PC-3 (cell line): ENCODE results near the gene SLFNL1. TPM values are rescaled to one million over a fixed set of nuclear protein-coding genes. Genes with fewer than 3 reads are reported as not detected.

ENCODE experiments used
- ATAC-seq: fragments of 200-7000 bp; cut with Tn5 transposase; 2 replicates; pipeline ENCODE4 v1.9.1; 2020; ENCODE audit warnings: mild to moderate bottlenecking, moderate library complexity
- BruUV-seq: library from RNA; stranded (reverse); fragments of 400-500 nt; replicated peaks from 2 replicates; lab custom pipeline; 2021; lab: Mats Ljungman, UMichigan
- CTCF ChIA-PET: fragments of 300-600 bp; sonication (Branson Sonifier 250); formaldehyde crosslinking; loops from one replicate; lab custom pipeline; 2022; ENCODE audit warnings: antibody characterized with exemption; lab: Charles Lee
- POLR2A ChIA-PET: fragments of 300-600 bp; sonication (Branson Sonifier 250); formaldehyde crosslinking; loops from one replicate; lab custom pipeline; 2022; ENCODE audit warnings: antibody characterized with exemption; ENCODE audit not compliant: unreplicated experiment; lab: Charles Lee
- DNase-seq: peaks from one replicate; pipeline ENCODE4 v3.0.0-alpha.2; 2015
- H2AFZ ChIP-seq: fragments of 300-600 bp; sonication (generic); 2 replicates; pipeline ENCODE4 v1.6.0; 2016; ENCODE audit warnings: antibody characterized with exemption, low read length
- H3F3A ChIP-seq: fragments of 300-600 bp; sonication (generic); one replicate; pipeline ENCODE4 v1.6.0; 2017; ENCODE audit warnings: antibody characterized with exemption, low read length, control low read depth, mild to moderate bottlenecking; ENCODE audit not compliant: unreplicated experiment
- H3K27ac ChIP-seq: fragments of 300-600 bp; sonication (generic); 2 replicates; pipeline ENCODE4 v1.5.1; 2016; ENCODE audit warnings: mild to moderate bottlenecking, low read length
- H3K27me3 ChIP-seq: fragments of 300-600 bp; sonication (generic); 2 replicates; pipeline ENCODE4 v1.6.1; 2016; ENCODE audit warnings: low read length, mixed read lengths
- H3K36me3 ChIP-seq: fragments of 300-600 bp; sonication (generic); 2 replicates; pipeline ENCODE4 v1.6.1; 2016; ENCODE audit warnings: low read depth, mixed run types, low read length, mixed read lengths
- H3K4me1 ChIP-seq: fragments of 300-600 bp; sonication (generic); 2 replicates; pipeline ENCODE4 v1.5.1; 2016; ENCODE audit warnings: low read length; ENCODE audit not compliant: insufficient read depth
- H3K4me2 ChIP-seq: fragments of 300-600 bp; sonication (generic); 2 replicates; pipeline ENCODE4 v1.6.0; 2016; ENCODE audit warnings: low read length
- H3K4me3 ChIP-seq: fragments of 300-600 bp; sonication (generic); 2 replicates; pipeline ENCODE4 v1.5.1; 2016; ENCODE audit warnings: mild to moderate bottlenecking, low read length, mixed read lengths
- H3K79me2 ChIP-seq: fragments of 300-600 bp; sonication (generic); 2 replicates; pipeline ENCODE4 v1.6.1; 2017; ENCODE audit warnings: low read length, mixed read lengths
- H3K9ac ChIP-seq: fragments of 300-600 bp; sonication (generic); 2 replicates; pipeline ENCODE4 v1.6.0; 2016; ENCODE audit warnings: mild to moderate bottlenecking, low read length
- H3K9me2 ChIP-seq: fragments of 300-600 bp; sonication (generic); replicated peaks from 2 replicates; pipeline ENCODE4 v1.6.1; 2016; ENCODE audit warnings: mixed run types, low read length, mixed read lengths
- H3K9me3 ChIP-seq: fragments of 300-600 bp; sonication (generic); 2 replicates; pipeline ENCODE4 v1.6.1; 2016; ENCODE audit warnings: low read length, mixed read lengths
- H4K20me1 ChIP-seq: fragments of 300-600 bp; sonication (generic); 2 replicates; pipeline ENCODE4 v1.6.1; 2016; ENCODE audit warnings: low read length, mixed read lengths
- EZH2 ChIP-seq: fragments of 300-600 bp; sonication (generic); IDR thresholded peaks from one replicate; pipeline ENCODE4 v1.6.1; 2017; ENCODE audit warnings: antibody characterized with exemption, mild to moderate bottlenecking, low read length; ENCODE audit not compliant: unreplicated experiment
- EZH2phosphoT487 ChIP-seq: fragments of 300-600 bp; sonication (generic); IDR thresholded peaks from 2 replicates; pipeline ENCODE4 v1.6.1; 2018; ENCODE audit warnings: mild to moderate bottlenecking, antibody characterized with exemption, low read length, borderline replicate concordance
- intact Hi-C: fragments of 100-400 bp; cut with micrococcal nuclease; formaldehyde crosslinking; loops from 2 replicates; pipeline ENCODE4 v1.9.0; 2023
- total RNA-seq: library from RNA; depleted of rRNA; stranded (reverse); fragments of >200 nt; gene quantifications from 2 replicates; pipeline ENCODE4 v1.2.3, GENCODE V29; 2014
- TF ChIP-seq, protein P1 (sequence below): fragments of 300-600 bp; sonication (generic); conservative IDR thresholded peaks from 2 replicates; pipeline ENCODE4 v1.5.1; 2017; ENCODE audit warnings: antibody characterized with exemption, low read depth, mild to moderate bottlenecking, low read length

The SLFNL1 gene
- total RNA-seq, 1 experiment from 2014 or later: 0.22 TPM

DNA sequence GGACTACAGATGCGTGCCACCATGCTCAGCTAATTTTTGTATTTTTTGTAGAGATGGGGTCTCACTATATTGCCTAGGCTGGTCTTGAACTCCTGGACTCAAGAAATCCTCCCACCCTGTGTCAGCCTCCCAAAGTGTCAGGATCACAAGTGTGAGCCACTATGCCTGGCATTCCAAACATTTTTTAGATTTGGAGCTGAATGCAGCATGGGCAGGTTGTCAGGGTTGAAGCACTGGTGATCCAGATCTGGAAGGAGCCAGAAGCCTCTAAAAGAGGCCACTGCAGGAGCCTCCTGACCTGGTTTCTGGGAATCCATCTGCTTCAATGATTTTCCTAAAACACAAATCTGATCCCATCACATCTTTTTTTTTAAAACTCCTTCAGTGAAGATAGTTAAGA is 43.8 kb downstream of the SLFNL1 start:
- Histone ChIP-seq H3K4me2 (no peak overlapping the region), H3K9ac (no peak overlapping the region), H3K4me1 (peaks cover 19% of the 10 kb centered on the region), H3K4me3 (no peak overlapping the region), H3K79me2 (peaks cover 28% of the 10 kb centered on the region), H4K20me1 (peaks cover 18% of the 10 kb centered on the region), H3K27me3 (no peaks in the 10 kb centered on the region), H3F3A (no peaks in the 10 kb centered on the region), H3K27ac (no peak overlapping the region), H2AFZ (no peak overlapping the region), H3K9me3 (no peaks in the 10 kb centered on the region), H3K36me3 (peaks cover 5% of the 10 kb centered on the region; the same call in 1 of the 2 replicates), H3K9me2 (no peaks in the 10 kb centered on the region)
- TF ChIP-seq EZH2: no peak
- TF ChIP-seq, protein P1, sequence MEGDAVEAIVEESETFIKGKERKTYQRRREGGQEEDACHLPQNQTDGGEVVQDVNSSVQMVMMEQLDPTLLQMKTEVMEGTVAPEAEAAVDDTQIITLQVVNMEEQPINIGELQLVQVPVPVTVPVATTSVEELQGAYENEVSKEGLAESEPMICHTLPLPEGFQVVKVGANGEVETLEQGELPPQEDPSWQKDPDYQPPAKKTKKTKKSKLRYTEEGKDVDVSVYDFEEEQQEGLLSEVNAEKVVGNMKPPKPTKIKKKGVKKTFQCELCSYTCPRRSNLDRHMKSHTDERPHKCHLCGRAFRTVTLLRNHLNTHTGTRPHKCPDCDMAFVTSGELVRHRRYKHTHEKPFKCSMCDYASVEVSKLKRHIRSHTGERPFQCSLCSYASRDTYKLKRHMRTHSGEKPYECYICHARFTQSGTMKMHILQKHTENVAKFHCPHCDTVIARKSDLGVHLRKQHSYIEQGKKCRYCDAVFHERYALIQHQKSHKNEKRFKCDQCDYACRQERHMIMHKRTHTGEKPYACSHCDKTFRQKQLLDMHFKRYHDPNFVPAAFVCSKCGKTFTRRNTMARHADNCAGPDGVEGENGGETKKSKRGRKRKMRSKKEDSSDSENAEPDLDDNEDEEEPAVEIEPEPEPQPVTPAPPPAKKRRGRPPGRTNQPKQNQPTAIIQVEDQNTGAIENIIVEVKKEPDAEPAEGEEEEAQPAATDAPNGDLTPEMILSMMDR: no peak
- no peak for TF ChIP-seq EZH2phosphoT487
- intact Hi-C loops: no loop called here
- ChIA-PET CTCF (interaction anchor here (0.6 kb wide), 1 partner anchor 491 kb away, joined by 5 read pairs; no protein-coding TSS in a partner anchor), POLR2A (no interaction called here)
- DNase-seq (no peak), ATAC-seq (no peak)
- no TSS peak for BruUV-seq

GRCh38 chr1:40976952-40977690 is 44.4 kb downstream of the SLFNL1 start:
- TF ChIP-seq EZH2phosphoT487 (no peak), EZH2 (no peak)
- TF ChIP-seq, protein P1: no peak
- Histone ChIP-seq H3K27ac (no peak overlapping the region), H3K9ac (no peak overlapping the region), H3K36me3 (peaks cover 4% of the 10 kb centered on the region; the same call in 1 of the 2 replicates), H3K4me2 (no peak overlapping the region), H3K9me3 (no peaks in the 10 kb centered on the region), H2AFZ (no peak overlapping the region), H4K20me1 (peaks cover 12% of the 10 kb centered on the region), H3F3A (no peaks in the 10 kb centered on the region), H3K27me3 (no peaks in the 10 kb centered on the region), H3K4me1 (peaks cover 14% of the 10 kb centered on the region), H3K9me2 (no peaks in the 10 kb centered on the region), H3K4me3 (no peak overlapping the region), H3K79me2 (peaks cover 22% of the 10 kb centered on the region)
- DNase-seq (no peak), ATAC-seq (no peak)
- ChIA-PET CTCF (no interaction called here), POLR2A (no interaction called here)
- no TSS peak for BruUV-seq
- intact Hi-C loops: no loop called here

DNA sequence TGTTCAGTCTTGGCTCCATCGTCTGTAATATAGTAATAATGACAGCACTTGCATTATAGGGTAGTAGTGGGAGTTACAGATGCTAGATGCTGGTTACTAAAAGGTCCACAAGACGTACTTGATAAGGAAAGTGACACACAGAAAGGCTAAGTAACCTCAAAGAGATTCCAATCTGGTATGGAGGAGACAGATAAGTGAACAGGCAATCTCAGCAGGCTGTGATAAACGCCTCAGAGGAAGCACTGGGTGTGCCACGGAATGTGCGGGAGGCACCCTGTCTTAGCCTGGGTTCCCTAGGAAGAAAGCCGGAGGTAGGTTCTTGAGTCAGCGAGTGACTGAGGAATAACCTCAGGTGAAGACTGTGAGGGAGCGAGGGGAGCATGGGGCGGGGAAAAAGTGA is 46.6 kb downstream of the SLFNL1 start:
- Histone ChIP-seq H3K4me3 (no peak overlapping the region), H3K36me3 (no peaks in the 10 kb centered on the region), H3K4me2 (no peak overlapping the region), H3K4me1 (no peaks in the 10 kb centered on the region), H3K27ac (no peak overlapping the region), H2AFZ (no peak overlapping the region), H3K79me2 (peaks cover under 1% of the 10 kb centered on the region; the same call in 1 of the 2 replicates), H3K27me3 (no peaks in the 10 kb centered on the region), H3F3A (no peaks in the 10 kb centered on the region), H4K20me1 (no peaks in the 10 kb centered on the region), H3K9ac (no peak overlapping the region), H3K9me2 (no peaks in the 10 kb centered on the region), H3K9me3 (no peaks in the 10 kb centered on the region)
- no peak for ATAC-seq
- ChIA-PET POLR2A (no interaction called here), CTCF (no interaction called here)
- no peak for DNase-seq
- BruUV-seq: no TSS peak
- TF ChIP-seq, protein P1: no peak
- TF ChIP-seq EZH2phosphoT487 (no peak), EZH2 (no peak)
- intact Hi-C loops: no loop called here
